Measurements from ENCODE around the gene FKBP1B.
"Not testable (repeated sequence)": the region's sequence is repeated elsewhere in the genome, so short reads cannot be mapped to it uniquely, and the experiment has no call there.

- TF ChIP-seq CTCF (IDR thresholded peaks at IDR 0.05; ENCODE audit: insufficient read depth, low read length, poor library complexity, severe bottlenecking); EZH2phosphoT487 (conservative IDR thresholded peaks at IDR 0.05; ENCODE audit: low read length): not testable (repeated sequence)
Measured at GRCh38 chr2:24043133-24043532, 6.4 kb upstream of the FKBP1B start.
